ENCODE results near the gene METTL2B. TPM values are rescaled to one million over a fixed set of nuclear protein-coding genes. Genes with fewer than 3 reads are reported as not detected.
A peak's percentile ranks its signal among the peaks of the same experiment; 100 is the strongest.
"Not testable (repeated sequence)": the region's sequence is repeated elsewhere in the genome, so short reads cannot be mapped to it uniquely, and the experiment has no call there.

Gene METTL2B
- total and polyA plus RNA-seq, 2 of the 13 experiments (the other 11 are each of a cell fraction or from before 2014, with no cell fraction given) = 15.5 to 33.1 TPM

DNA sequence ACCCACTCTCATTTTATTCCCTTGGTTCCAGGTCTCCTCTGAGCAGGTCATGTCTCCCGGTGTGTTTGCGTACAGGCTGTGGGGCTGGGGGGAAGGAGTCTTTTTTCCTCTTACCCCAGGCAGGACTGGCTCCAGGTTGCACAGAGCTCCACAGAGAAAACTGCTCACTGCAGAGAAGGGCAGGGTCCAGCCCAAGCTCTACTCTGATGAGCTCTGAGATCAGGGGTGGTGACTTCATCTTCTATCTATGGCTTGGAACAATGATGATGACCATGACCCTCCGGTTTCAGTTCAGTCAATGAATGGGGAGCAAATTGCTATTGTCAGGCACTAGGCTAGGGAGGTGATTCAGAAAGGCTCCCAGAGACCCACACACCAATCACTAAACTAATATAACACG, 49.0 kb downstream of the METTL2B start:
- H3K36me3 ChIP-seq (replicated peaks in 1 of 2; ENCODE audit: control insufficient read depth in 1 of 2, insufficient read depth in 2 of 2, low read length in 2 of 2); H3K27ac ChIP-seq (ENCODE audit: extremely low read length, insufficient read depth, low read length); in situ Hi-C loops (cut with HindIII; ENCODE audit: extremely low pct_ligation_motif_present, low pct_unique_long_range_greater_than_20kb); H3K79me2 ChIP-seq (ENCODE audit: insufficient read depth, low read length); BruUV-seq (replicated peaks); POLR2A ChIA-PET; H3K9me3 ChIP-seq (ENCODE audit: low read length); CTCF ChIA-PET (ENCODE audit: low intra/inter-chr PET ratio, low total read pairs); intact Hi-C loops (cut with micrococcal nuclease; ENCODE audit: unreplicated experiment); H4K20me1 ChIP-seq (ENCODE audit: insufficient read depth, low read length); H3K27me3 ChIP-seq (ENCODE audit: control insufficient read depth in 1 of 2, insufficient read depth in 2 of 2, low read length in 2 of 2); H3K4me3 ChIP-seq (replicated peaks in 1 of 3; ENCODE audit: insufficient read depth in 1 of 3, low read depth in 2 of 3, low read length in 3 of 3); H2AFZ ChIP-seq (ENCODE audit: low read length); TF ChIP-seq SOX13 (IDR thresholded peaks at IDR 0.05); NR2F6 (CRISPR knock-in tag; IDR thresholded peaks at IDR 0.05); SOX6 (IDR thresholded peaks at IDR 0.05): not testable (repeated sequence)
- Histone ChIP-seq H3K4me2 (ENCODE audit: low read depth, low read length) (peak overlapping the region; percentile 55), H3K4me1 (ENCODE audit: insufficient read depth, low read length) (peaks cover 41% of the 10 kb centered on the region), H3K9ac (ENCODE audit: insufficient read depth, low read depth, low read length) (peak overlapping the region; percentile 31; the same call in 1 of the 2 replicates)
- ATAC-seq = peak; percentile 90
- peak; percentile 79 for DNase-seq (ENCODE audit: low spot score)
- WGBS (ENCODE audit: low lambda C conversion rate) = 2% methylated on average over 4 of the region's 4 CpGs
- peak; percentile 56 for TF ChIP-seq SAP130 (CRISPR knock-in tag; IDR thresholded peaks at IDR 0.05; ENCODE audit: low read depth)
- TF ChIP-seq RARA (CRISPR knock-in tag; IDR thresholded peaks at IDR 0.05) = peak; percentile 72
- TF ChIP-seq POLR2A (IDR thresholded peaks at IDR 0.05; ENCODE audit: insufficient read depth in 1 of 2, low read depth in 2 of 2, low read length in 2 of 2) = 0 out of 4 replicates have a peak, but pooled peaks of 1 of the 2 experiments have one; percentile 17
- TF ChIP-seq SOX13 (CRISPR knock-in tag; conservative IDR thresholded peaks at IDR 0.05 in 1 of 2, IDR thresholded peaks at IDR 0.05 in 1 of 2) = peak in 1 of 2 experiments; percentile 85; a peak in 2 of 4 replicates
- TF ChIP-seq, protein P1, sequence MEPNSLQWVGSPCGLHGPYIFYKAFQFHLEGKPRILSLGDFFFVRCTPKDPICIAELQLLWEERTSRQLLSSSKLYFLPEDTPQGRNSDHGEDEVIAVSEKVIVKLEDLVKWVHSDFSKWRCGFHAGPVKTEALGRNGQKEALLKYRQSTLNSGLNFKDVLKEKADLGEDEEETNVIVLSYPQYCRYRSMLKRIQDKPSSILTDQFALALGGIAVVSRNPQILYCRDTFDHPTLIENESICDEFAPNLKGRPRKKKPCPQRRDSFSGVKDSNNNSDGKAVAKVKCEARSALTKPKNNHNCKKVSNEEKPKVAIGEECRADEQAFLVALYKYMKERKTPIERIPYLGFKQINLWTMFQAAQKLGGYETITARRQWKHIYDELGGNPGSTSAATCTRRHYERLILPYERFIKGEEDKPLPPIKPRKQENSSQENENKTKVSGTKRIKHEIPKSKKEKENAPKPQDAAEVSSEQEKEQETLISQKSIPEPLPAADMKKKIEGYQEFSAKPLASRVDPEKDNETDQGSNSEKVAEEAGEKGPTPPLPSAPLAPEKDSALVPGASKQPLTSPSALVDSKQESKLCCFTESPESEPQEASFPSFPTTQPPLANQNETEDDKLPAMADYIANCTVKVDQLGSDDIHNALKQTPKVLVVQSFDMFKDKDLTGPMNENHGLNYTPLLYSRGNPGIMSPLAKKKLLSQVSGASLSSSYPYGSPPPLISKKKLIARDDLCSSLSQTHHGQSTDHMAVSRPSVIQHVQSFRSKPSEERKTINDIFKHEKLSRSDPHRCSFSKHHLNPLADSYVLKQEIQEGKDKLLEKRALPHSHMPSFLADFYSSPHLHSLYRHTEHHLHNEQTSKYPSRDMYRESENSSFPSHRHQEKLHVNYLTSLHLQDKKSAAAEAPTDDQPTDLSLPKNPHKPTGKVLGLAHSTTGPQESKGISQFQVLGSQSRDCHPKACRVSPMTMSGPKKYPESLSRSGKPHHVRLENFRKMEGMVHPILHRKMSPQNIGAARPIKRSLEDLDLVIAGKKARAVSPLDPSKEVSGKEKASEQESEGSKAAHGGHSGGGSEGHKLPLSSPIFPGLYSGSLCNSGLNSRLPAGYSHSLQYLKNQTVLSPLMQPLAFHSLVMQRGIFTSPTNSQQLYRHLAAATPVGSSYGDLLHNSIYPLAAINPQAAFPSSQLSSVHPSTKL (CRISPR knock-in tag; IDR thresholded peaks at IDR 0.05) = peak; percentile 31; the same call in 1 of the 2 replicates
- peak; percentile 33 for TF ChIP-seq SKI (IDR thresholded peaks at IDR 0.05; ENCODE audit: partially characterized antibody)
- peak; percentile 27; the same call in 1 of the 2 replicates for TF ChIP-seq NR2F6 (IDR thresholded peaks at IDR 0.05)
- 0 out of 2 replicates have a peak, but pooled peaks have one; percentile 9 for TF ChIP-seq RXRB (CRISPR knock-in tag; IDR thresholded peaks at IDR 0.05; ENCODE audit: borderline replicate concordance)
- TF ChIP-seq SOX5 (CRISPR knock-in tag; IDR thresholded peaks at IDR 0.05; ENCODE audit: borderline replicate concordance) = peak; percentile 91
- TF ChIP-seq SALL1 (CRISPR knock-in tag; IDR thresholded peaks at IDR 0.05) = peak; percentile 43
- peak; percentile 24; the same call in 1 of the 2 replicates for TF ChIP-seq CREB1 (IDR thresholded peaks at IDR 0.05)
- TF ChIP-seq CREB1 (CRISPR knock-in tag; IDR thresholded peaks at IDR 0.05) = 0 out of 2 replicates have a peak, but pooled peaks have one; percentile 18
- 0 out of 2 replicates have a peak, but pooled peaks have one; percentile 8 for TF ChIP-seq HNF4A (CRISPR knock-in tag; IDR thresholded peaks at IDR 0.05)
- TF ChIP-seq, protein P2, sequence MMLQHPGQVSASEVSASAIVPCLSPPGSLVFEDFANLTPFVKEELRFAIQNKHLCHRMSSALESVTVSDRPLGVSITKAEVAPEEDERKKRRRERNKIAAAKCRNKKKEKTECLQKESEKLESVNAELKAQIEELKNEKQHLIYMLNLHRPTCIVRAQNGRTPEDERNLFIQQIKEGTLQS (CRISPR knock-in tag; IDR thresholded peaks at IDR 0.05) = peak; percentile 42; the same call in 1 of the 2 replicates
- peak; percentile 75; the same call in 1 of the 2 replicates for TF ChIP-seq ZBTB21 (CRISPR knock-in tag; IDR thresholded peaks at IDR 0.05)
- TF ChIP-seq SOX6 (CRISPR knock-in tag; IDR thresholded peaks at IDR 0.05) = peak; percentile 84
- FAIRE-seq = peak; percentile 76
